DMS153 treated with DMSO at 0.1 percent for 48 hours (cell line): ENCODE data around the gene KLF4.

Source experiments
- DNase-seq: peaks from one replicate; lab custom pipeline; 2025; ENCODE audit not compliant: unreplicated experiment; lab: John Stamatoyannopoulos, UW

Gene KLF4

GRCh38 chr9:107455425-107456135 is 34.0 kb downstream of the KLF4 start:
- DNase-seq = no peak

- no peak for DNase-seq
Measured at GRCh38 chr9:107453479-107453878, 36.1 kb downstream of the KLF4 start.

GRCh38 chr9:107447834-107448233 is 41.7 kb downstream of the KLF4 start:
- peak; percentile 92 for DNase-seq

- no peak for DNase-seq
Measured at GRCh38 chr9:107447081-107447480, 42.5 kb downstream of the KLF4 start.

- DNase-seq = no peak
Measured at GRCh38 chr9:107446491-107446890, 43.1 kb downstream of the KLF4 start.

GRCh38 chr9:107443786-107444185 is 45.8 kb downstream of the KLF4 start:
- no peak for DNase-seq

GRCh38 chr9:107439991-107440456 is 49.5 kb downstream of the KLF4 start:
- peak; percentile 26 for DNase-seq

GRCh38 chr9:107438211-107439031 is 51.1 kb downstream of the KLF4 start:
- peak; percentile 28 for DNase-seq

- DNase-seq = no peak
Measured at GRCh38 chr9:107437716-107438115, 51.9 kb downstream of the KLF4 start.

- DNase-seq = no peak
Measured at GRCh38 chr9:107435415-107435814, 54.2 kb downstream of the KLF4 start.
